IMR-90 (cell line): ENCODE data around the gene SLC8A1. TPM values are rescaled to one million over a fixed set of nuclear protein-coding genes. Genes with fewer than 3 reads are reported as not detected.

Source experiments
- ATAC-seq: fragments of 200-7000 bp; cut with Tn5 transposase; 2 replicates; pipeline ENCODE4 v1.9.1; 2020; ENCODE audit warnings: low read depth, mild to moderate bottlenecking, moderate library complexity
- BruUV-seq: library from RNA; stranded (reverse); fragments of 400-500 nt; replicated peaks from 2 replicates; lab custom pipeline; 2021; lab: Mats Ljungman, UMichigan
- CTCF ChIA-PET: fragments of 300-600 bp; formaldehyde crosslinking; extraction: SDS; loops from one replicate; lab custom pipeline; 2021; ENCODE audit warnings: antibody characterized with exemption; lab: Yijun Ruan, JAX
- POLR2A ChIA-PET: fragments of 300-600 bp; sonication (Branson Sonifier 250); formaldehyde crosslinking; loops from one replicate; lab custom pipeline; 2022; ENCODE audit warnings: antibody characterized with exemption; ENCODE audit not compliant: unreplicated experiment; lab: Charles Lee
- DNase-seq: peaks from one replicate; pipeline ENCODE4 v3.0.0; 2013
- H2AFZ ChIP-seq: replicated peaks from 2 replicates; pipeline ENCODE3; 2013; ENCODE audit warnings: low read length, mild to moderate bottlenecking; ENCODE audit not compliant: poor library complexity
- H2AK5ac ChIP-seq: 2 replicates; pipeline ENCODE4 v1.6.1; 2013; ENCODE audit warnings: low read depth, low read length, inconsistent platforms
- H2AK9ac ChIP-seq: replicated peaks from 2 replicates; pipeline ENCODE3; 2013; ENCODE audit warnings: mild to moderate bottlenecking, low read depth, low read length, moderate library complexity; ENCODE audit not compliant: poor library complexity
- H2BK120ac ChIP-seq: 2 replicates; pipeline ENCODE4 v1.6.1; 2013; ENCODE audit warnings: low read depth, low read length, inconsistent platforms
- H2BK15ac ChIP-seq: 3 replicates; pipeline ENCODE4 v1.6.1; 2013; ENCODE audit warnings: low read depth, low read length, inconsistent platforms
- H2BK20ac ChIP-seq: 2 replicates; pipeline ENCODE4 v1.6.1; 2013; ENCODE audit warnings: low read depth, mild to moderate bottlenecking, inconsistent platforms, low read length, moderate library complexity
- H2BK5ac ChIP-seq: 2 replicates; pipeline ENCODE4 v1.6.1; 2013; ENCODE audit warnings: mild to moderate bottlenecking, low read depth, low read length, inconsistent platforms; ENCODE audit not compliant: poor library complexity, severe bottlenecking
- H3K14ac ChIP-seq: replicated peaks from 2 replicates; pipeline ENCODE4 v1.6.1; 2013; ENCODE audit warnings: low read depth, low read length, inconsistent platforms
- H3K18ac ChIP-seq: 2 replicates; pipeline ENCODE4 v1.6.1; 2013; ENCODE audit warnings: low read depth, low read length, control low read depth
- H3K23ac ChIP-seq: 2 replicates; pipeline ENCODE4 v1.6.1; 2013; ENCODE audit warnings: low read depth, low read length, inconsistent platforms
- H3K27ac ChIP-seq: 2 replicates; pipeline ENCODE4 v1.5.1; 2013; ENCODE audit warnings: mild to moderate bottlenecking, control low read depth, low read length; ENCODE audit not compliant: insufficient read depth
- H3K27me3 ChIP-seq: 2 replicates; pipeline ENCODE4 v1.6.1; 2013; ENCODE audit warnings: low read length; ENCODE audit not compliant: control insufficient read depth, insufficient read depth
- H3K36me3 ChIP-seq: 2 replicates; pipeline ENCODE4 v1.6.1; 2013; ENCODE audit warnings: low read length, mixed read lengths; ENCODE audit not compliant: control insufficient read depth, insufficient read depth
- H3K4ac ChIP-seq: 2 replicates; pipeline ENCODE4 v1.6.1; 2013; ENCODE audit warnings: low read depth, low read length, inconsistent platforms
- H3K4me1 ChIP-seq: 2 replicates; pipeline ENCODE4 v1.6.1; 2013; ENCODE audit warnings: low read length, mixed read lengths; ENCODE audit not compliant: control insufficient read depth, insufficient read depth
- H3K4me2 ChIP-seq: 2 replicates; pipeline ENCODE4 v1.6.1; 2013; ENCODE audit warnings: low read depth, mild to moderate bottlenecking, control low read depth, low read length, moderate library complexity
- H3K4me3 ChIP-seq: 2 replicates; pipeline ENCODE4 v1.5.1; 2013; ENCODE audit warnings: low read depth, mild to moderate bottlenecking, control low read depth, low read length, moderate library complexity; ENCODE audit not compliant: insufficient read depth
- H3K56ac ChIP-seq: 2 replicates; pipeline ENCODE4 v1.6.1; 2013; ENCODE audit warnings: low read length, inconsistent platforms; ENCODE audit not compliant: insufficient read depth; ENCODE audit errors: extremely low read depth
- H3K79me1 ChIP-seq, 2 experiments: 2 replicates each; pipeline ENCODE4 v1.6.1; 2013; ENCODE audit warnings: low read length in 2 of 2, inconsistent platforms in 1 of 2, low read depth in 1 of 2
- H3K9ac ChIP-seq: 2 replicates; pipeline ENCODE4 v1.6.1; 2013; ENCODE audit warnings: low read depth, low read length, control low read depth
- H3K9me1 ChIP-seq: 2 replicates; pipeline ENCODE4 v1.6.1; 2013; ENCODE audit warnings: low read length, inconsistent platforms; ENCODE audit not compliant: insufficient read depth
- H3K9me3 ChIP-seq: 2 replicates; pipeline ENCODE4 v1.6.1; 2013; ENCODE audit warnings: low read length; ENCODE audit not compliant: control insufficient read depth, insufficient read depth
- H4K20me1 ChIP-seq: 2 replicates; pipeline ENCODE4 v1.6.1; 2013; ENCODE audit warnings: low read length, inconsistent platforms; ENCODE audit not compliant: insufficient read depth
- H4K5ac ChIP-seq: 2 replicates; pipeline ENCODE4 v1.6.1; 2013; ENCODE audit warnings: mild to moderate bottlenecking, low read depth, low read length, control low read depth
- H4K8ac ChIP-seq, 2 experiments: 2 replicates each; pipeline ENCODE4 v1.6.1; 2013; ENCODE audit warnings: low read depth in 2 of 2, low read length in 2 of 2, control low read depth in 1 of 2, inconsistent platforms in 1 of 2
- H4K91ac ChIP-seq: 2 replicates; pipeline ENCODE4 v1.6.1; 2013; ENCODE audit warnings: low read depth, low read length, inconsistent platforms; ENCODE audit not compliant: insufficient read depth
- BHLHE40 ChIP-seq: fragments of 150-350 bp; IDR thresholded peaks from 2 replicates; pipeline ENCODE4 v1.6.1; 2016; ENCODE audit warnings: mild to moderate bottlenecking, low read depth, low read length
- CEBPB ChIP-seq: IDR thresholded peaks from 2 replicates; pipeline ENCODE4 v1.6.1; 2012; ENCODE audit warnings: low read depth, low read length, improper control_type of control experiment
- CHD1 ChIP-seq: IDR thresholded peaks from 2 replicates; pipeline ENCODE4 v1.6.1; 2012; ENCODE audit warnings: low read depth, low read length, improper control_type of control experiment
- FOS ChIP-seq: fragments of 150-350 bp; IDR thresholded peaks from 2 replicates; pipeline ENCODE4 v1.6.1; 2016; ENCODE audit warnings: low read depth, low read length
- MAFK ChIP-seq: IDR thresholded peaks from 2 replicates; pipeline ENCODE4 v1.6.1; 2012; ENCODE audit warnings: low read depth, low read length, improper control_type of control experiment
- MAZ ChIP-seq: IDR thresholded peaks from 2 replicates; pipeline ENCODE4 v1.6.1; 2012; ENCODE audit warnings: low read depth, mild to moderate bottlenecking, low read length, improper control_type of control experiment, moderate library complexity, borderline replicate concordance
- MXI1 ChIP-seq: IDR thresholded peaks from 2 replicates; pipeline ENCODE4 v1.6.1; 2012; ENCODE audit warnings: low read depth, mild to moderate bottlenecking, low read length, moderate library complexity, borderline replicate concordance
- NFE2L2 ChIP-seq: fragments of 150-350 bp; IDR thresholded peaks from 2 replicates; pipeline ENCODE4 v1.6.1; 2016; ENCODE audit warnings: low read depth, mild to moderate bottlenecking, low read length
- POLR2A ChIP-seq: IDR thresholded peaks from 2 replicates; pipeline ENCODE4 v1.6.1; 2012; ENCODE audit warnings: mild to moderate bottlenecking, low read depth, low read length
- RAD21 ChIP-seq: IDR thresholded peaks from 2 replicates; pipeline ENCODE4 v1.6.1; 2012; ENCODE audit warnings: low read length, improper control_type of control experiment
- RCOR1 ChIP-seq: IDR thresholded peaks from 2 replicates; pipeline ENCODE4 v1.6.1; 2012; ENCODE audit warnings: mild to moderate bottlenecking, low read length, improper control_type of control experiment; ENCODE audit not compliant: insufficient replicate concordance
- RFX5 ChIP-seq: IDR thresholded peaks from 2 replicates; pipeline ENCODE4 v1.8.0; 2012; ENCODE audit warnings: low read depth, mild to moderate bottlenecking, low read length, moderate library complexity
- SMC3 ChIP-seq: fragments of 150-350 bp; IDR thresholded peaks from 2 replicates; pipeline ENCODE4 v1.6.1; 2016; ENCODE audit warnings: low read depth, mild to moderate bottlenecking, antibody characterized with exemption, low read length, moderate library complexity
- WGBS, 2 experiments: methylation state at CpG; one replicate each; pipeline versions ENCODE4 v1.1.5 to v1.1.7; 2013; ENCODE audit warnings: missing lambda C conversion rate in 2 of 2; ENCODE audit not compliant: insufficient read length in 1 of 2; ENCODE audit errors: extremely low coverage in 2 of 2; 5-methylcytosine and 5-hydroxymethylcytosine counted together
- dilution Hi-C: fragments of 300-500 bp; cut with HindIII; formaldehyde crosslinking; loops from one replicate; pipeline ENCODE4 v1.14.3; 2018; ENCODE audit warnings: low sequenced_read_pairs; ENCODE audit not compliant: unreplicated experiment
- in situ Hi-C: fragments of 300-500 bp; cut with MboI; formaldehyde crosslinking; loops from 3 replicates; pipeline ENCODE4 v1.14.3; 2019; ENCODE audit warnings: low sequenced_read_pairs, inconsistent platforms, mixed read lengths
- intact Hi-C: fragments of 100-400 bp; cut with micrococcal nuclease; formaldehyde crosslinking; loops from 2 replicates; pipeline ENCODE4 v1.10.0; 2022
- polyA plus RNA-seq, 3 experiments: library from polyadenylated mRNA; depleted of rRNA; stranded (reverse); fragments of >200 nt; gene quantifications; 2 replicates each; pipeline ENCODE4 v1.2.3, GENCODE V29; 2012; ENCODE audit warnings: low replicate concordance in 1 of 3
- total RNA-seq: library from RNA; depleted of rRNA; stranded (reverse); fragments of >200 nt; gene quantifications from 2 replicates; pipeline ENCODE4 v1.2.3, GENCODE V29; 2012
- TF ChIP-seq, protein P1 (sequence below): conservative IDR thresholded peaks from 2 replicates; pipeline ENCODE4 v1.5.1; 2012; ENCODE audit warnings: mild to moderate bottlenecking, low read depth, low read length, improper control_type of control experiment
- TF ChIP-seq, protein P2 (sequence below): fragments of 150-350 bp; IDR thresholded peaks from 2 replicates; pipeline ENCODE4 v1.6.1; 2016; ENCODE audit warnings: low read depth, mild to moderate bottlenecking, low read length, moderate library complexity, borderline replicate concordance
- TF ChIP-seq, protein P3 (sequence below): fragments of 150-350 bp; IDR thresholded peaks from 2 replicates; pipeline ENCODE4 v1.6.1; 2017; ENCODE audit warnings: mild to moderate bottlenecking, antibody characterized with exemption, low read length, low read depth

The SLC8A1 gene
- total and polyA plus RNA-seq, 2 of the 4 experiments (the other 2 are of a cell fraction) = 7.7 to 57.0 TPM

DNA sequence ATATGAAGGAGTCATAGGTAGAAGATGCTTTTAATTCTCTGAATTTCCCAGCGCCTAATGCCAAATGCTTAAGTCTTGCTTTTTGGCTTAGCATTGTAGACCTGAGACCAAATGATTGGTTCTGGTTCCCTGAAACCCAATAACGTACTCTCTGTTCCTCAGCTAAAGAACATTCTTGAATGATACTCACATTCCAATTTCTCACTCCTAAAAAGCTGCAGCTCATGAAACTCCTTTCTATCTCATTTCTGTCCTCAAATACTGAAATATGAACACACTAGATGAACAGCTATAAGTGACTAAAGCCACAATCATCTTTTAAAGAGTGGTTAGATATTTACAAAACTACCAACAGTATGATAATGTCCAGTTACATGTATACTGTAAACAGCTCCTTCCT lies 272.1 kb downstream of the SLC8A1 start:
- no peak overlapping the region for H2BK5ac ChIP-seq
- no TSS peak for BruUV-seq
- H3K27me3 ChIP-seq = no peaks in the 10 kb centered on the region
- H3K14ac ChIP-seq = no peak overlapping the region
- intact Hi-C loops = no loop called here
- H3K36me3 ChIP-seq = peaks cover 6% of the 10 kb centered on the region
- in situ Hi-C loops = no loop called here
- no peak overlapping the region for H2BK20ac ChIP-seq
- H3K4me2 ChIP-seq = no peak overlapping the region
- ChIA-PET POLR2A (interaction anchor here (0.8 kb wide), 1 partner anchor 258 kb away, joined by 4 read pairs; no protein-coding TSS in a partner anchor), CTCF (no interaction called here)
- no peak overlapping the region for H2BK15ac ChIP-seq
- no peak overlapping the region for H2AK9ac ChIP-seq
- no peaks in the 10 kb centered on the region; the same call in 1 of the 2 replicates for H3K9me1 ChIP-seq
- dilution Hi-C loops = no loop called here
- TF ChIP-seq, protein P1, sequence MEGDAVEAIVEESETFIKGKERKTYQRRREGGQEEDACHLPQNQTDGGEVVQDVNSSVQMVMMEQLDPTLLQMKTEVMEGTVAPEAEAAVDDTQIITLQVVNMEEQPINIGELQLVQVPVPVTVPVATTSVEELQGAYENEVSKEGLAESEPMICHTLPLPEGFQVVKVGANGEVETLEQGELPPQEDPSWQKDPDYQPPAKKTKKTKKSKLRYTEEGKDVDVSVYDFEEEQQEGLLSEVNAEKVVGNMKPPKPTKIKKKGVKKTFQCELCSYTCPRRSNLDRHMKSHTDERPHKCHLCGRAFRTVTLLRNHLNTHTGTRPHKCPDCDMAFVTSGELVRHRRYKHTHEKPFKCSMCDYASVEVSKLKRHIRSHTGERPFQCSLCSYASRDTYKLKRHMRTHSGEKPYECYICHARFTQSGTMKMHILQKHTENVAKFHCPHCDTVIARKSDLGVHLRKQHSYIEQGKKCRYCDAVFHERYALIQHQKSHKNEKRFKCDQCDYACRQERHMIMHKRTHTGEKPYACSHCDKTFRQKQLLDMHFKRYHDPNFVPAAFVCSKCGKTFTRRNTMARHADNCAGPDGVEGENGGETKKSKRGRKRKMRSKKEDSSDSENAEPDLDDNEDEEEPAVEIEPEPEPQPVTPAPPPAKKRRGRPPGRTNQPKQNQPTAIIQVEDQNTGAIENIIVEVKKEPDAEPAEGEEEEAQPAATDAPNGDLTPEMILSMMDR = no peak
- no peak for TF ChIP-seq BHLHE40
- TF ChIP-seq, protein P2, sequence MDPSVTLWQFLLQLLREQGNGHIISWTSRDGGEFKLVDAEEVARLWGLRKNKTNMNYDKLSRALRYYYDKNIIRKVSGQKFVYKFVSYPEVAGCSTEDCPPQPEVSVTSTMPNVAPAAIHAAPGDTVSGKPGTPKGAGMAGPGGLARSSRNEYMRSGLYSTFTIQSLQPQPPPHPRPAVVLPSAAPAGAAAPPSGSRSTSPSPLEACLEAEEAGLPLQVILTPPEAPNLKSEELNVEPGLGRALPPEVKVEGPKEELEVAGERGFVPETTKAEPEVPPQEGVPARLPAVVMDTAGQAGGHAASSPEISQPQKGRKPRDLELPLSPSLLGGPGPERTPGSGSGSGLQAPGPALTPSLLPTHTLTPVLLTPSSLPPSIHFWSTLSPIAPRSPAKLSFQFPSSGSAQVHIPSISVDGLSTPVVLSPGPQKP = no peak
- TF ChIP-seq RFX5 = no peak
- no peak for TF ChIP-seq NFE2L2
- TF ChIP-seq, protein P3, sequence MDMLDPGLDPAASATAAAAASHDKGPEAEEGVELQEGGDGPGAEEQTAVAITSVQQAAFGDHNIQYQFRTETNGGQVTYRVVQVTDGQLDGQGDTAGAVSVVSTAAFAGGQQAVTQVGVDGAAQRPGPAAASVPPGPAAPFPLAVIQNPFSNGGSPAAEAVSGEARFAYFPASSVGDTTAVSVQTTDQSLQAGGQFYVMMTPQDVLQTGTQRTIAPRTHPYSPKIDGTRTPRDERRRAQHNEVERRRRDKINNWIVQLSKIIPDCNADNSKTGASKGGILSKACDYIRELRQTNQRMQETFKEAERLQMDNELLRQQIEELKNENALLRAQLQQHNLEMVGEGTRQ = no peak
- no peak for TF ChIP-seq FOS
- no peak for TF ChIP-seq CEBPB
- TF ChIP-seq CHD1 = no peak
- no peak for TF ChIP-seq RAD21
- TF ChIP-seq MXI1 = no peak
- no peak for TF ChIP-seq MAFK
- no peak for TF ChIP-seq MAZ
- TF ChIP-seq SMC3 = no peak
- no peak for TF ChIP-seq RCOR1
- TF ChIP-seq POLR2A = no peak
- WGBS, 2 experiments = 67% methylated on average over 1 of the region's 2 CpGs; no CpG with 5 or more reads in 1 of the 2 experiments
- H3K4ac ChIP-seq = no peak overlapping the region
- H3K9ac ChIP-seq = no peak overlapping the region
- DNase-seq (no peak), ATAC-seq (no peak; the same call in 1 of the 2 replicates)
- no peak overlapping the region for H4K8ac ChIP-seq
- H3K56ac ChIP-seq = no peak overlapping the region
- no peak overlapping the region for H4K91ac ChIP-seq
- H3K79me1 ChIP-seq = peaks cover 0 to 2% of the 10 kb centered on the region in 2 experiments; a peak in 2 of 4 replicates
- no peak overlapping the region for H2BK120ac ChIP-seq
- no peak overlapping the region for H2AFZ ChIP-seq
- H3K9me3 ChIP-seq = no peaks in the 10 kb centered on the region
- H3K4me3 ChIP-seq = no peak overlapping the region
- H3K18ac ChIP-seq = peak overlapping the region; percentile 1; the same call in 1 of the 2 replicates
- no peak overlapping the region for H3K23ac ChIP-seq
- no peaks in the 10 kb centered on the region for H4K20me1 ChIP-seq
- no peak overlapping the region for H3K27ac ChIP-seq
- H3K4me1 ChIP-seq = peaks cover 6% of the 10 kb centered on the region; the same call in 1 of the 2 replicates
- no peak overlapping the region for H2AK5ac ChIP-seq
- H4K5ac ChIP-seq = no peak overlapping the region; the same call in 1 of the 2 replicates
